Activated gamma-delta T cell treated with anti-CD3 and anti-CD28 coated beads, Interleukin-2, amount 50 U/mL, for 16 hours (primary cell): Measurements from ENCODE around the gene KMT2A.
"Not testable (repeated sequence)": the region's sequence is repeated elsewhere in the genome, so short reads cannot be mapped to it uniquely, and the experiment has no call there.

ENCODE experiments used
- DNase-seq: peaks from one replicate; pipeline ENCODE4 v3.0.0-alpha.2; 2020; ENCODE audit warnings: low read depth

KMT2A gene

GRCh38 chr11:118435290-118435892 is 901 bp upstream of the KMT2A start:
- peak; percentile 44 for DNase-seq

- peak; percentile 28 for DNase-seq
These were observed 431 bp downstream of the KMT2A start for GRCh38 chr11:118436639-118437207.

- DNase-seq = peak; percentile 27
These were observed 1.2 kb downstream of the KMT2A start for GRCh38 chr11:118437208-118438125.

GRCh38 chr11:118438314-118438931 is 2.1 kb downstream of the KMT2A start:
- DNase-seq = peak; percentile 25

- DNase-seq = no peak
These were observed 3.4 kb downstream of the KMT2A start for GRCh38 chr11:118439646-118440045.

GRCh38 chr11:118441770-118442275 is 5.5 kb downstream of the KMT2A start:
- DNase-seq = no peak

GRCh38 chr11:118442301-118442700 is 6.0 kb downstream of the KMT2A start:
- no peak for DNase-seq

- no peak for DNase-seq
These were observed 6.8 kb downstream of the KMT2A start for GRCh38 chr11:118442908-118443589.

GRCh38 chr11:118443590-118444218 is 7.4 kb downstream of the KMT2A start:
- no peak for DNase-seq

GRCh38 chr11:118447423-118447822 is 11.1 kb downstream of the KMT2A start:
- DNase-seq = no peak

- DNase-seq = no peak
These were observed 12.0 kb downstream of the KMT2A start for GRCh38 chr11:118448294-118448693.

GRCh38 chr11:118449316-118449918 is 13.1 kb downstream of the KMT2A start:
- DNase-seq = no peak

GRCh38 chr11:118450451-118450850 is 14.2 kb downstream of the KMT2A start:
- DNase-seq = no peak

- no peak for DNase-seq
These were observed 25.9 kb downstream of the KMT2A start for GRCh38 chr11:118462178-118462577.

- not testable (repeated sequence) for DNase-seq
These were observed 32.7 kb downstream of the KMT2A start for GRCh38 chr11:118468968-118469367.

GRCh38 chr11:118471030-118471429 is 34.7 kb downstream of the KMT2A start:
- no peak for DNase-seq

GRCh38 chr11:118473537-118473936 is 37.2 kb downstream of the KMT2A start:
- no peak for DNase-seq

GRCh38 chr11:118476676-118477075 is 40.4 kb downstream of the KMT2A start:
- DNase-seq = no peak

- DNase-seq = not testable (repeated sequence)
These were observed 44.9 kb downstream of the KMT2A start for GRCh38 chr11:118481238-118481637.

- no peak for DNase-seq
These were observed 48.1 kb downstream of the KMT2A start for GRCh38 chr11:118484405-118484804.

- no peak for DNase-seq
These were observed 49.0 kb downstream of the KMT2A start for GRCh38 chr11:118485273-118485672.
